GM18909 (cell line): Measurements from ENCODE around the gene CAMSAP1.

ENCODE experiments used
- ATAC-seq: cut with Tn5 transposase; IDR thresholded peaks from one replicate; pipeline ENCODE4 v1.9.1; 2021; ENCODE audit warnings: mild to moderate bottlenecking; ENCODE audit not compliant: unreplicated experiment, poor library complexity

CAMSAP1 gene

DNA sequence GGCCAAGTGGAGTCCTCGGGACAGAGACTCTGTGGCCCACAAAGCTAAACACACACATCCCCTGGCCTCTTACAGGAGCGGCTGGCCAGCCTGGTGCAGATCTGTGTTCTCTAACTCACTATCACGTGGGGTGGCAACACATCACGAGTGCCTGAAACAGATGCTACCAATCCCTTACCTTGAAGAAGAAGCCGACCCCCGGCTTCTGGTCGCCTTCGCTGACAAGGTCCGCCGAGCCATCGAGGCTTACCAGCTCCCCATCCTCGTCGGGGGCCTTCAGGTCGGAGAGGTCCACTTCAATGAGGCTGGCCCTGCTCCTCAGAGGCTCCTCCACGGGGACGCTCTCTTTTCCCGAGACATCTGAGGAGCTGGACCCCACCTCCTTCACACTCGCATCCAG, 86.7 kb downstream of the CAMSAP1 start:
- no peak for ATAC-seq

DNA sequence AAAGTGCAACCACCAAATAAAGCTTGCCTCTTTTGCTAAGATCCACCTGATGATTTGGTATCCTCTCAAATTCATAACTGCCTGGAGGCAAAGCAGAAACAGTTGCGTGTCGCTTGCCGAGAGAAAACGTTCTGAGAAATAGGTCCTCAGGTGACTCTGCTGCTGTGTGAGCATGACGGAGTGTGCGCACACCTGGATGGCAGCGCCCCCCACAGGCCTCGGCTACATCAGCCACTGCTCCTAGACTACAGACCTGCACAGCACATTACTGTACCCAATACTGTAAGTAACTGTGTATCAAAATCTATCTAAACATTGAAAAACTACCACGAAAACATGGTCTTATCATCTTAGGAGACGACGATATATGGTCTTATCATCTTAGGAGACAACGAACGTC, 87.4 kb downstream of the CAMSAP1 start:
- ATAC-seq: no peak

DNA sequence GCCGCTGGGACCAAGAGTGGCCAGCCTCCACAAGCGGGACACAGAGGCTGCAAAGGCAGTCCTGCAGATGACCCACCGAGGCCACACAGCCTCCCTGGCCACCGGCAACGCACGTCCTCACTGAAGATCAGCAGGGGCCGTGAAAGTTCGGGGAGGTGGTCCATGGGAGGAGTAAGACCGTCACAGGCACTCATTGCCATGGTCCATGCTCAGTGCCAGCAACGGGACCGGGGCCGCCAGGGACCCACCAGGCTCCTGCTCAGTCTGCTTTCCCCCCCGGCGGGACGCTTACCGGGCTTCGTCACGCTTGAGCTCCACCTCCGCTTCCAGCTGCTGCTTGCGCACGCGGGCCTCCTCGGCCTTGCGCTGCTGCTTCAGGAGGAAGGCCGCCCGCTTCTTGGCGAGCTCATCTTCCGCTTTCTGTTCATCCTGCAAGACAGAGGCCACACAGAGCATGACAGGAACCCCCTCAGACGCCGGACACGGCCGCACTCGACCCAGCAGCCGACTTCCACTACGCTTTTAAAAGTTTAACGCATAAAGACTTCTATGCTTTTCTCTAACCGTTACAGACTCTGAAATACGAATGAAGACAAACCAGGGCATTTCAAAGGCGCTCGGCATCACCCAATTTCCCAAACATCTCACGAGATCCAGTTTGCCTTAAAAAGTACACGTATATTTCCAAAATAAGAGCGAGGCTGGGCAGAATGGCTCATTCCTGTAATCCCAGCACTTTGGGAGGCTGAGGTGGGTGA, 88.4 kb downstream of the CAMSAP1 start:
- ATAC-seq: no peak

DNA sequence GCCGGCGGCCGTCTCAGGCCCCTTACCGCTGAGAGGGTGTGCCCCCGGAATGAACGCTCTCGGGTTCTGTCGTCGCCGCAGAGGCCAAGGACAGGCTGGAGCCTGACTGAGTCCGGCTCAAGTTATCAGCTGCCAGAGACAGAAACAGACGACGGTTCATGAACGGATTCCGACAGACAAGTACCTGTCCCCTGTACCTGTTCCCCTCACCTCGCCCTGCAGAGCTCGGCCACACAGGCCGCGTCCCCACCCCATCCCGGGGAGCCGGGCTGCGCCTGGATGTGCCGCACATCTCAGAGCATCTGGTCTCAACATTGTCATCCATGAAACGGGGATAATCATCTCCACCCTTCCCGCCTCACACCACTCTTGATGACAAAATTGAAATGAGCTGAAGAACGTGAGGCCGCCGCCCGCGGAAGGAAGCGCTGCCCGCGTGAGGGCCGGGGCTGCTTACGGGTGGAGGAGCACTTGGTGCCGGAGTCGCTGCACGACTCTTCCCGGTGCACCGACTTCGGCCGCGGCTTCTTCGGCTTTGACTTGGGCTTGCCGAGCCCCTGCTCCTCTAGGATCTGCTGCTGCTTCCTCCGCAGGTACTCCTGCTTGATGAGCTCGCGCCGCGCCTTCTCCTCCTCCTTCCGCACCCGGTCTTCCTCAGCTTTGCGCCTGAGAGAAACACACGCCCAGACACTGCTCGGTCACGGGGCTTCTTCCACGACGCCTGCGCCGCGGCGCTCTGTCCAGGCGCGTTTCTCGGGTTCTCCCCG, 89.2 kb downstream of the CAMSAP1 start:
- no peak for ATAC-seq

DNA sequence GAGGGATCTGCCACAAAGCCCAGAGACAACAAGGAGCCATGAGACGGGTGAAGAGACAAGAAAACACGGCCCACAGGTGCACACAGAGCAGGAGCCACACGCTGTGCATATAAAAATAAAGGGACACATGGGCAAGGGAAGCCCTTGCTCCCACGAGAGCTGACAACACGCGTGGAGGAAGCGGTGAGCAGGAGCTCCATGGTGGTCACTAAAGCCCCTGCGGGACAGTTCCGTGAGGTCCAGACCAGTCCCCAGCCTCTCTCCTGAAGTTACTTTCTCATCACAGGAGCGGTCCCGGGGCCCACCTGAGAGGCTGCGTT, 90.7 kb downstream of the CAMSAP1 start:
- ATAC-seq: no peak

DNA sequence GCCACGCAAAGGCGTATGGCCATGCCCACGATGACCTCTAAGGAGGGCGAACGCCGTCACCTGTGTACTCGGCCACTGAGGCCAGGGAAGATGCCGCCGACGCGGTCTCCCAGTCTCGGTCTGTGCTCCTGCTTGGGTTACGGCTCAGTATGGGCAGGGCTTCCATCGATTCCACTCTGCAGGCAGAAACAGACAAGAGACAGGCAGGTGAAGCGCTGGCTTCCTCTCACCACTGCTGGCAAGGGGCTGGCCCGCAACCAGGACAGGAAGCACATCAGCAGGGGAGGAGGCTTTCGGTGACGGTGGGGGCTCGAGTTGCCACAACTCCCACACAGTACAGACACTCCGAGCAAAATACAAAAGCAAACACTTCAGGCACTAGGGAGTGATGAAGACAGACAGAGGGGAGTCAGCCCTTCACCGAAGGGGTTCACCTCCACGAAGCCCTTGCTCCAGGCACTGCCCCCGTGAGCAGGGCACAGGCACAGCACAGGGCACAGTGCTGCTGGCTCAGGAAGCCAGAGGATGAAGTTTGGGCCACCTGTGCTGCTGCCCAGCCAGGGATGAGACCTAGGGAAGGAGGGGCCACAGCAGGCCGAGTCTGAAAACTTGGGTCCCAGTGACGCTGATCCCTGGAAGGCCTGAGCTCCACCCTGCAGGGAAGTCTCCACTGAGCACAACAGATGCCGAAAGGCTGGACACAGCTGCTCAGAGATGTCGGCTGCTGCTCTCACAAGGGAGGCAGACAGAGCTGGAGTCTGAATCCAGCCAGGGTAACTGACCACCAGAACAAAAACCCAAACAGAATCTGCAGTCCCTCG, 91.3 kb downstream of the CAMSAP1 start:
- no peak for ATAC-seq

DNA sequence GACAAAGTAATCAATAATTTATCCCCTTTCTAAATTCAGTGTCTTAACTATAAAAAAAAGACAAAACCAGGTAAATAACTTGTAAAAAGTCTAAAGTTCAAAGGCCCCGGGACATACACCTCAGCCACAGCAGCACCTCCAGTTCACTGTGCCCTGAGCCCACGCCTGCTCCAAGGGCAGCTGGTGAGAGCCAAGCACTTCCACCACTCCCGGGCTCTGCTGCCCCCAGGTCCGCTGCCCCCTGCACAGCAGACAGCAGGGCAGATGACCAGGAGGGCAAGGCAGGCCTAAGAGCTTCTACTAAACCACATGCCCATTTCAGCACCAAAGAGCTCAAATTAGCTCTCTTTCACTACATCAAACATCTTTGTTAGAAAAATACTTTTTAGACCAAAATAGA, 91.9 kb downstream of the CAMSAP1 start:
- ATAC-seq: no peak

DNA sequence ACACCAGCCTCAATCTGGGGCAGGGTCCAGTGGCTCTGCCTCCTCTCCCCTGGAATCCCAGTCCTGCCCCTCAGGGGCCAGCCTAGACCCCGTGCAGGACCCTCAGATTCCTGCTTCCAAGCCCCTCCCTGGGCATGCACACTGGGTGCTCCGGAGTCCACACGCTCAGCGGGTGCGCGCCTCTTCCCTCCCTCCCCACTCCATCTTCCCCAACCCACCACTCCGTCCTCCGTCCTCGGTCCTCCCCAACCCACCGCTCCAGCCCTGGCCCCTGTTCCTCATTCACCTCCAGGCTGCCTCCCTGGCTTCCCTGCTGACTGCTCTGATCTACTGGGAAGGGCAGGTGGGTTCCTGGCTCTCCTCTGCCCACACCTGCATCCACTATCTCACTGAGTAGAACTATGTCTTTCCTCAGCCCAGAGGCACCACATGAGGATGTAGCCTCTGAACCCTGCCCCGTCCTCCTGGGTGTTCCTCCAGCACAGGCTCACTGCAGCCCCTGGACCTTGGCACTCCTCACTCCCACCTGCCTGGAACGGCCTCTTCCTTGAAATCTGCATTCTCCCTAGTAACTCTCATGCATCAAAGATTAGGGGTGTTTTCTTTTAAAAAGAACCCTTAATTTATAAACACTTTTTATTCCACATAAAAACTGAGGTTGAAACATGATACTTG, 92.8 kb downstream of the CAMSAP1 start:
- no peak for ATAC-seq

DNA sequence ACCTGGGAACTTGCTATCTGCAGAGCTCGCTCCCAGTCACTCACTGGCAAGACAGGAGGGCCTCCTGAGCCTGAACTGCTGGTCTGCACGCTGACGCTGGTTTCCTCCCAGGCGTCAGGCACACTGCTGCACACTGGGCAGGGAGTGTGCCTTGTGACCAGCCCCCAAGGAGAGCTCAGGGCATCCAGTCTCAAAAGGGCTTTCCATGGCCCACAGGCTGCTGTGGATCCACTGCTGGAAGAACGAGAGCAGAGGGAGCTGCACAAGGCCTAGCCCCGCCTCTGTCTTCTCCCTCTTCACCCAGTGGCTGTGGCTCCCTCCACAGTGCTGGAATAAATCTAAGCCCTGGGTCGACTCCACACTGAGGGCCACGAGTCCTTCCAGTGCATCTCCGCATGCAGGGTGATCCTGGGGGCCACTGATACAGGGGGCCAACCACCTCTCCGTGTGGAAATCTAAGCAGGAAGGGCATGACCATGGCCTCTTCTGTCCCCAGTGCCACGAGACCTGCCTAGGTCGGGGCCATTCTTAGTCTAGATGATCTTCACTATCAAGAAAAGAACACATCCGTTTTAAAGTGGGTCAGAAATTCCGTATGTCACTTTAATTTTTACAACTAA, 93.6 kb downstream of the CAMSAP1 start:
- no peak for ATAC-seq

DNA sequence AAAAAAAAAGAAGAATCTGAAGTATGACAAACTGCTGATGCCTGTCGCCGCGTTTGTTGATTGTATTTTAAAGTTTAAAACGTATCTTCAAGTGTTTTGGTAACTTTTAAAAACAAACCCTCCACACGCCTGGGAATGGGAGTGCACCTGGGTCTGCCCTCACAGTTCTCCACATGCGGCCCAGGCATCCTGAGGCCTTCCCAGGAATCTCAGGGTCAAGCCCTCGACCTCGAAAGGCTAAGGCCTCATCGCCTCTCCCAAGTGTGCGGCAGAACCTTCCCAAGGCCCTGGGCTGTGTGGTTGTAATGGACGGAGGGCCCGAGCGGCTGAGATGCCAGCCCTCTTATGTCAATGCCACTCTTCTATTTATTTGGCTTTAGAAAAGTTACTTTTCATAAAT, 94.4 kb downstream of the CAMSAP1 start:
- ATAC-seq: no peak

DNA sequence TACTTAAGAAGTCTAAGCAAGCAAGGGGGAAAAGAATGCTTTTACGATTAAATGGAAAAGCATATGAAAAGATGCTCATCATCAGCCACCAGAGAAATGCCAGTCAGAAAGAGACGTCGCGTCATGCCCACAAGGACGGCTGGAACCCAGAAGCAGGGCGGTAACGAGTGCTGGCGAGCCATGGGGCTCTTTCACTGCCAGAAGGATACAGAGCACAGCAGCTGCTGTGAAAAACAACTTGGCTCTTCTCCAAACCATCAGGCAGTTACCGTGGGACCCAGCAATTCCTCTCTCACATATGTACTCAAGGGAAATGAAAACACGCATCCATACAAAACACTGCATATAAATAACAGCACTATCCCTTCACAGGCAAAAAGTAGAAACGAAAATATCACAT, 95.5 kb downstream of the CAMSAP1 start:
- ATAC-seq: no peak

DNA sequence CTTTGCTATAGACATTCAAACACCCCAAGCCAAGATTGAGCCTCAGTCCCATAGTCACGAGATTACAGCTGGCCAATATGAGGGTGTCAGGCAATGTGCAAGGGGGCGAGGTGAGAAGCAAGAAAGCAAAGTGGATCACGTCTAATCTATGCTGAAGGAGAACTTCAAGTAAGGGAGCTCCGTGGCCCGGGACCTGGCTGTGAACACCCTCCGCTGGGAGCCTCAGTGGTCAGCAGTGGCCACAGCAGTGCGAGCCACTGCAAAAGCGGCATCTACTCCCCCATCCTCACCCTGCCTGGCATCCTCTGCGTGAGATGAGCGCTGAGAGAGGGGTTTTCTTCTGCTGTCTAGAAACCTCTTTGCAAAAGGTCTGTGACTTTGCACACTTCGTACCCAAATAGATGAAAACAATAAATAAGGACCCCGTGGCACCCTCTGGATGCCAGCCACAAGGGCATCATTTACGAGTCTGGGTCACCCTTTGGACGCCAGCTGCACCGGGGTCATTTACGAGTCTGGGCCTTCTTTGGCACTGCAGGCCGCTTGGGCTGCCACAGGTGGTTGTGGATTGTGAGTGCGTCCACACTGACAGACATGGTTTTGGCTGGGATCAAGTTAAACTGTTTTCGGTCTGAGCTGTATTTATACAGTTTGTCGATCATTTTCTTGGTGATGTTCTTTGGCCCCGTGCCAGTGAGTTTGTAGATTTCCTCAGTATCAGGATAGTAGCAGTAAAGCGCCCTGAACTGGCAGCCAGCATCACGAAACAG, 96.4 kb downstream of the CAMSAP1 start:
- no peak for ATAC-seq

DNA sequence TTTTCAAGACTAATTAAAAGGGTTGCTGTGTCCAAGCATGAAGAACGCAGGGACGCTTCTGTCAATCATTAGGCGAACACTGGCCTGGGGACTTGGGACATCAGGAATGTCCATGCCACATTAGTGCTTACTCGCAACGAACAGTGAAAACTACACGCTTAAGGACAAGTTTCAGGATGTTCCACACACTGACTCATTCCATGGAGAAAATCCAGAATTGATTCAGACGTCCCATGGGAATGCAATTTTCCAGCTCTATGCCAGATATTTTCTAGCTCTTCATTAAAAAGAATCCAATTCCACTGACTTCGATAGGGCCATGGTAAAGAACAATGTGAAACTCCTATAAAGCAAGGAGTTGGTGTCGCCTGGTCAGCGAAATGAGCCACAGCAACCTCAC, 98.2 kb downstream of the CAMSAP1 start:
- no peak for ATAC-seq

DNA sequence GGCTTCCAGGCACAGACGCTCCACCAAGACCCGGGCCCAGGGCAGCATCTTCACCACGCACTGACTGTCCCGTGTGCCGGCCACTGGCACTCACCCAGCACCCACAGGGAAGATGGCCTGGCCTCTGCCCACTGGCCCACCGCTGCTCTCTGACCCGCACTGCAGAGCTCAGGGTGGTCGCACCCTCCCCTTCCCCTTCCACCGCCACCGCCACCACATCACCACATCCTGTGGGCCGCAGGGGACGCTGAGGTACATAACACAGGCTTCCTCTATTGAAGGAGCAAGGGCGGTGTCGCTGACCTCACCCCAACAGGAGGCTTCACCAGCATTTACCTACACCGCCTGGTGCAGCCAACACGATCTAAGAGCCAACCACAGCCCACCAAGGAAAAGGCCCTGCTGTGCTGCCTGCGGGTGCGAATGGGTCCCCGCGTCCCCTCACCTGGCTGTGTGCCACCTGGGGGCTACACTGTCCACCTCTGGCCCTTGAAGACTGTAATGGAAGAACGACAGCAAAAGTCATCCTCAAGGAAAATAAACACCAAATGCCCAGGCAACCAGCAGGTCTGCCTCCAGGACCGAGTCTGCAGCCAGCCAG, 101.8 kb downstream of the CAMSAP1 start:
- no peak for ATAC-seq

DNA sequence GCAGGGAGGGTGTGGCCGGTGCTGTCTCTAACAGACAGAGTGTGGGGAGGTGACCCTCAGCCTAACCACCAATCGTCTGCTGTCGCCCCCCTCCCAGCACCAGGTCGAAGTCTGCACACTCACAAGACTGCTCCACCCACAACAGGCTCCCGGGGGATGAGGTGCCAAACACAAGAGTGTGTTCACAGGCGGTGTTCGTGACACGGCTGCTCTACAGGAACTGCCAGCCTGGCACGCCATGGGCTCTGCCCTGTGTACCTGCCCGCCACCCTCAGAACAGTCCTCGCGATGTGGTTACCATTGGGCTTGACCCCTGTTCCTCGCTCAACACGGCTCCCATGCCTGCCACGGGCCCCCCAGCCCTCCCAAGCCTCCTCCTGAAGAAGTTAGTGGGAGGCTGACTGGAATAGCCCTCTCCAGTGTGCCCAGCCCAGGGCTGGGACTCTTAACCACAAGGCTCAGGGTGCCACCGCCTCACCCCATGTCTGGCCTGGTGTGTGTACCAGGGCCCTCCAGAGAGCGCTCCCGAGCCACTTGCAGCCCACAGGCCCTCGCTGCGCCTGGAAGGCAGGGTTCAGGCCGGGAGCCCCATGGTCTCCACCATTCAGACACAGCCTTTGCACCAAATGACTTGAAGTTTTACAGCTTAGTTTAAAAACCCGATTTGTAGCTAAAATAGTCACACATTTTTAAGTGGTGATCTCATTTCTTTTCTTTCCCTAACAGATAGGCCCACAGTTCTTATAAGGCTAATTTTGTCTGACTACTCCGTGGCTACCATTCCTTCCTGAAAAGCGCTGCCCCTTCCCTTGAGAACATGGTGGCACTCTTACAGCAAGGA, 102.5 kb downstream of the CAMSAP1 start:
- ATAC-seq: no peak

DNA sequence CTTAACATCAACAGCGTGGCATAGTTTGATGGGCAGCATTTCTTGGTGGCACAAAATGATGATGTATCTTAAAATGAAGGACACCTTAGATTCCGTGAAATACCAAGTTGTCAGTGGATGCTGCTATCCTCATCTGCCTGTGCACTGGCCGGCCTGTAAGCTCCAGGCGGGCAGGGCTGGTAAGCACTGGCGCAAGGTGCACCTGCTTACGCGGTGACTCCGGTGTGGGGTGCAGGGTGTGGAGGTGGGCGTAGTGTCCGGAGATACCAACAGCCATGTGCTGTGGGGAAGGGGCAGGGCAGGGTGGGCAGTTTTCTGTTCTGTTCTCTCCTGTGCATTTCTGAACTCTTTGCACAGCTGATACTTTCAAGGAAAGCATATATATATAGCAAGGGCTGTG, 103.9 kb downstream of the CAMSAP1 start:
- no peak for ATAC-seq

DNA sequence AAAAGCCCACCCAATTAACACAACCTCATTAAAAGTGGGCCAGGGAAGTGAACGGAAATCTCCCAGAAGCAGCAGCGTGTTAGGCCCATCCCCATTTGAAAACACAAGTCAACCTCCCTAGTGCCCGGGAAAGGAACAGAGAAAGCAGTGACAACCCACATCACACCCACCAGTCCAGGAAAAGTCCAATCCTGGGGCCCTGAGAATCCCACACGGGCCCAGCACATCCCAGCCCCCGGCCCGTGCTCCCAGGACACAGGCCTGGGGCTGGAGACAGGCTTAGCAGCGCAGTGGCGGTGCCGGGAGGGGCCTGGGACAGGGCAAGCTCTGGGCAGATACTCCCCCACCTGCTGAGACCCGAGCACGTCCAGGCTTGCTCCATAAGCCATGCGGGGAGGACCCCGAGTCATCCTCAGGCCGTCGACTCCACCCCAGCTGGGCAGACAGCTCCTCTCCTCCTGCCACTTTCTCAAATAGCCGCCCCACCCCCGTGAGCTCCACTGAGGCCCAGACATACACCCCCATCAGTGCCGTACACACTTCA, 104.4 kb downstream of the CAMSAP1 start:
- no peak for ATAC-seq

DNA sequence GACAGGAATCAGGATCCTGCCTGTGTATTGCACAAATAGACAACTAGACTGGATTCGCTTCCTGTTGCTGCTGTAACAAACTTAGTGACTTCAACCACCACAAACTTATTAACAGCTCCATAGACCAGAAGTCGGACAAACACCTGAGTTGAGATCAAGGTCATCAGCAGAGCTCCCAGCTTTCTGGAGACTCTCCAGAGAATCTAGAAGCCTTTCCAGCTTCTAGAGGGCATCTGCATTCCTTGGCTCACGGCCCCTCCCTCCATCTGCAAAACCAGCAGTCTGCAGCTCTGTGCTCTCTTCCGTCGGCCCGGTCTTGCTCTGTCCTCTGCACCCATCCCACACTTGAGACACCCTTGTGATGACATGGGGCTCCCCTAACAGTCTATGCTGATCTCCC, 106.3 kb downstream of the CAMSAP1 start:
- no peak for ATAC-seq
